Measurements from ENCODE around the gene C19orf47.

The C19orf47 gene, protein sequence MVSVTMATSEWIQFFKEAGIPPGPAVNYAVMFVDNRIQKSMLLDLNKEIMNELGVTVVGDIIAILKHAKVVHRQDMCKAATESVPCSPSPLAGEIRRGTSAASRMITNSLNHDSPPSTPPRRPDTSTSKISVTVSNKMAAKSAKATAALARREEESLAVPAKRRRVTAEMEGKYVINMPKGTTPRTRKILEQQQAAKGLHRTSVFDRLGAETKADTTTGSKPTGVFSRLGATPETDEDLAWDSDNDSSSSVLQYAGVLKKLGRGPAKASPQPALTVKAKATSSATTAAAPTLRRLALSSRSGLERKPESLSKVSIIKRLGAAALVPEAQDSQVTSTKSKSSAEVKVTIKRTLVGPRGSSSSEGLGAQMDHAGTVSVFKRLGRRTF

DNA sequence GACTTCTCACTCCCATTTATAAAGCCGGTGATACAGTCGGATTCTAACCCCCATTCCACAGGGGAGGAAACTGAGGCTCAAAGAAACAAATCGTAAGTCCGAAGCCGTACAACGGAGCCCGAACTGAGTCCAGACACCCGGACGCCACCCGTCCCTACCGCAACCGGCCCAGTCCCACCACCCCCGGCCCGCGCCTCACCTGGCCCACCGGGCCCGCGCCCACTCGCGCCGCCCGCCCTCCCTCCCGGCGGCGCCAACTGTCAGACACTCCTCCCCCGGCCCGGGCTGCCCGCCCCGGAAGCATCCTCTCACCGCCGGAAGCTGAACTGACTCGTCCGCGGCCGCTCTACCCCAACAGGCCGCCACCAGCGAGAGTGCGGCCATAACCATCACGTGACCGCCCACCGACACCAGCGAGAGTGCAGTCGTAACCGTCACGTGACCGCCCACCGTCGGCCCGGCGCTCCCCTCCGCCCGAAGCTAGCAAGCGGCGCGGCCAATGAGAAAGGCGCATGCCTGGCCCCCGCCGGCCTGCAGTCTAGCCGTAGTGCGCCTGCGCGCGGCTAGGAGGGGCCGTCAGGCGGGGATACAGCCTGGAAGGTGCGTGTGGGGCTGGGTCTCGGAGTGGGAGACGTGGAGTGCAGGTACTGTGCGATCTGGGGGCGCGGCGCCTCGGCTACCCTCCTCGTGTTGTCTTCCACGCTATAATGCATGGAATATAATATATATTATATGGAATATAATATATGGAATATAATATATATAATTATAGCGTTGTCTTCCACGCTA is at the start of gene C19orf47, which contains the start of gene PLD3:
Gene C19orf47, minus strand, starts transcription at position 273 of the 789 bp plus-strand sequence. CDS start 6,540 bp downstream, outside the sequence.
Gene PLD3, plus strand, starts transcription at position 571 of the 789 bp plus-strand sequence. CDS start 17,789 bp downstream, outside the sequence.
- peak; percentile 97 for DNase-seq
- in situ Hi-C loops (cut with HindIII; ENCODE audit: low pct_ligation_motif_present, low pct_unique_long_range_greater_than_20kb, low sequenced_read_pairs), result no loop called here

GRCh38 chr19:40397568-40397906 is 49.3 kb upstream of the C19orf47 start:
- DNase-seq, result no peak
- in situ Hi-C loops (cut with HindIII; ENCODE audit: low pct_ligation_motif_present, low pct_unique_long_range_greater_than_20kb, low sequenced_read_pairs), result no loop called here

GRCh38 chr19:40396886-40397567 is 48.8 kb upstream of the C19orf47 start:
- DNase-seq, result no peak
- in situ Hi-C loops (cut with HindIII; ENCODE audit: low pct_ligation_motif_present, low pct_unique_long_range_greater_than_20kb, low sequenced_read_pairs), result no loop called here

GRCh38 chr19:40395956-40396355 is 47.8 kb upstream of the C19orf47 start:
- in situ Hi-C loops (cut with HindIII; ENCODE audit: low pct_ligation_motif_present, low pct_unique_long_range_greater_than_20kb, low sequenced_read_pairs), result no loop called here
- DNase-seq, result no peak

DNA sequence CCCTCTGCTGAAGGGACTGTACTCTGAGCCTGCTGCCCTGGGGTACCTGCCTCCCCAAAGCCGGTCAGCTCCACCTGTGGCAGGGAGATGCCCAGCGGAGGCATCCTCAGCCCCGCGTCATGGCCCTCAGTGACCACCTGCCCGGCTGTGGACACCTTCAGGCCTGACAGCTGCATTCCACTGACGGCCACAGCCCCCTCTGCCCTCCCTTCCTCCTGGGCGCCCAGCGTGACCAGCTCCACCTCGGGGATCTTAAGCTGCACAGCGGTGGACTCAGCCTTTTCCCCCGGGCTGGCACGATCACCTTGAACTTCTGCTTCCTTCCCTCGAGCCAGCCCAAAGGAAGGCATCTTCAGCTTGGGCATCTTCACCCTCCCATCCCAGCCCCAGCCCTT is 46.6 kb upstream of the C19orf47 start:
- DNase-seq, result no peak
- in situ Hi-C loops (cut with HindIII; ENCODE audit: low pct_ligation_motif_present, low pct_unique_long_range_greater_than_20kb, low sequenced_read_pairs), result no loop called here

- in situ Hi-C loops (cut with HindIII; ENCODE audit: low pct_ligation_motif_present, low pct_unique_long_range_greater_than_20kb, low sequenced_read_pairs), result no loop called here
- no peak for DNase-seq
Observed at GRCh38 chr19:40393894-40394815, 46.0 kb upstream of the C19orf47 start.

- in situ Hi-C loops (cut with HindIII; ENCODE audit: low pct_ligation_motif_present, low pct_unique_long_range_greater_than_20kb, low sequenced_read_pairs), result no loop called here
- DNase-seq, result no peak
Observed at GRCh38 chr19:40392894-40393517, 44.8 kb upstream of the C19orf47 start.

DNA sequence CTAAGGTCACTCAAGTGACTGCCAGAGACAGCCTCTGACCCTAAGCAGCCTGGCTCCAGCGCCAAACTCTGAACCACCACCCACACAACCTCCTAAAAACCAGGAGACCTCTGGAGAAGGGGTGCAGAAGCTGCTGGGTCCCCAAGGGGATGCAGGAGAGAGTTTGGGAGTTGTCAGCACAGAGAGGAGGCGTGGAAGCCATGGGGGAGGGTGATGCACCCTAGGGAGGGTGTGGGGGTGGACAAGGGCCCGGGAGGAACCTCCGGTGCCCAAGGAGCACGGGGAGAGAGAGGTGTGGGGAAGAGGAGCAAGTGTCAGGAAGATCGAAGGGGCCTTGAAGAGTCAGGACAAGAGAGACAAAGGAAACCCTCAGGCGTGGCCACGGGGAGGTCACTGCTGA is 43.9 kb upstream of the C19orf47 start:
- in situ Hi-C loops (cut with HindIII; ENCODE audit: low pct_ligation_motif_present, low pct_unique_long_range_greater_than_20kb, low sequenced_read_pairs), result no loop called here
- DNase-seq, result no peak

GRCh38 chr19:40390084-40390742 is 42.0 kb upstream of the C19orf47 start, which contains the start of gene HIPK4:
HIPK4 (minus strand) TSS chr19:40390181; CDS start chr19:40389902, 279 bp downstream.
- no peak for DNase-seq
- in situ Hi-C loops (cut with HindIII; ENCODE audit: low pct_ligation_motif_present, low pct_unique_long_range_greater_than_20kb, low sequenced_read_pairs), result no loop called here

GRCh38 chr19:40389404-40390083 is 41.3 kb upstream of the C19orf47 start:
- in situ Hi-C loops (cut with HindIII; ENCODE audit: low pct_ligation_motif_present, low pct_unique_long_range_greater_than_20kb, low sequenced_read_pairs), result no loop called here
- DNase-seq, result no peak

- in situ Hi-C loops (cut with HindIII; ENCODE audit: low pct_ligation_motif_present, low pct_unique_long_range_greater_than_20kb, low sequenced_read_pairs), result no loop called here
- DNase-seq, result no peak
Observed at GRCh38 chr19:40388481-40388880, 40.3 kb upstream of the C19orf47 start.

GRCh38 chr19:40387155-40387554 is 39.0 kb upstream of the C19orf47 start:
- DNase-seq, result no peak
- in situ Hi-C loops (cut with HindIII; ENCODE audit: low pct_ligation_motif_present, low pct_unique_long_range_greater_than_20kb, low sequenced_read_pairs), result no loop called here

- DNase-seq, result no peak
- in situ Hi-C loops (cut with HindIII; ENCODE audit: low pct_ligation_motif_present, low pct_unique_long_range_greater_than_20kb, low sequenced_read_pairs), result no loop called here
Observed at GRCh38 chr19:40383668-40384248, 35.6 kb upstream of the C19orf47 start.

GRCh38 chr19:40381321-40381720 is 33.1 kb upstream of the C19orf47 start:
- in situ Hi-C loops (cut with HindIII; ENCODE audit: low pct_ligation_motif_present, low pct_unique_long_range_greater_than_20kb, low sequenced_read_pairs), result no loop called here
- no peak for DNase-seq

DNA sequence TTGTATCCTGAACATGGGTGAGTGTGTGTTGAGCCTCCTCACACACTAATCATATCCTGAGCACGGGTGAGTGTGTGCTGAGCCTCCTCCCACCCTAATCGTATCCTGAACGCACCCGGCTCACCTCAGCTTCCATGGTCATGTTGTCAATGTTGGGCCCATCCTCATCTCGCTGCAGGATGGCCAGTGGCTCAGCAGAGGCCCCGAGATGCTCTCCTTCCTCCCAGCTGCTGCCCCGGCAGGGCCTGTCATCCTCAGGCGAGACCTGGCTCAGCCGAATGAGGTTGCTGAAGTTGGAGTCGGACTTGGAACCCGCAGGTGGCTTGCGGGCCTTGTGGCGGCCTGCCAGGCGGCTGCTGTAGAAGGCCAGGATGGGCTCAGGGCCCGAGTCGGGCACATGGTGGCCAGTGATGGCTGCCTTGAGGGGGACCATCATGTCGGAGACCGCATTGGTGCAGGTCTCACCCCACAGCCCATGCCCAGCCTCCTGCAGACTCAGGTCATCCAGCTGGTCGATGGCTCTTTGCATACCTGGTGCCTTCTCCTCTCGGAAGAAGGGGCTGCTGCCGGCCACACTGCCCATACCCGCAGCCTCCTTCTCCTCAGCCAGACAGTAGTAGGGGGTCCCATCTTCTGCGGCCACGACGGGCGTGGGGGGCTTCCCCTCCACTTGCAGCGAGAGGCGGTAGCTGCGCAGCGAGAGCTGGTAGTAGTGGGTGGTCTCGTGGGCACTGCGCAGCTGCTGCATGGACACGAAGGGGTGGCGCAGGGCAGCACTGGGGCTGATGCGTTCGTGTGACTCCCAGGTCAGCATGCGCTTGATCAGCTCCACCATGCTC is 32.2 kb upstream of the C19orf47 start:
- DNase-seq, result no peak
- in situ Hi-C loops (cut with HindIII; ENCODE audit: low pct_ligation_motif_present, low pct_unique_long_range_greater_than_20kb, low sequenced_read_pairs), result no loop called here

Data from ACHN (cell line).